GM18507 (cell line): ENCODE measurements around the gene PRAME.
"Not testable (repeated sequence)": the region's sequence is repeated elsewhere in the genome, so short reads cannot be mapped to it uniquely, and the experiment has no call there.

Experiments used
- DNase-seq: peaks from one replicate; pipeline ENCODE4 v3.0.0; 2011; ENCODE audit warnings: low read depth; ENCODE audit not compliant: insufficient read length; ENCODE audit errors: extremely low spot score
- FAIRE-seq: peaks from 2 replicates; lab custom pipeline; 2011; peaks lifted over from hg19 to GRCh38; lab: Jason Lieb, UNC

Gene PRAME

DNA sequence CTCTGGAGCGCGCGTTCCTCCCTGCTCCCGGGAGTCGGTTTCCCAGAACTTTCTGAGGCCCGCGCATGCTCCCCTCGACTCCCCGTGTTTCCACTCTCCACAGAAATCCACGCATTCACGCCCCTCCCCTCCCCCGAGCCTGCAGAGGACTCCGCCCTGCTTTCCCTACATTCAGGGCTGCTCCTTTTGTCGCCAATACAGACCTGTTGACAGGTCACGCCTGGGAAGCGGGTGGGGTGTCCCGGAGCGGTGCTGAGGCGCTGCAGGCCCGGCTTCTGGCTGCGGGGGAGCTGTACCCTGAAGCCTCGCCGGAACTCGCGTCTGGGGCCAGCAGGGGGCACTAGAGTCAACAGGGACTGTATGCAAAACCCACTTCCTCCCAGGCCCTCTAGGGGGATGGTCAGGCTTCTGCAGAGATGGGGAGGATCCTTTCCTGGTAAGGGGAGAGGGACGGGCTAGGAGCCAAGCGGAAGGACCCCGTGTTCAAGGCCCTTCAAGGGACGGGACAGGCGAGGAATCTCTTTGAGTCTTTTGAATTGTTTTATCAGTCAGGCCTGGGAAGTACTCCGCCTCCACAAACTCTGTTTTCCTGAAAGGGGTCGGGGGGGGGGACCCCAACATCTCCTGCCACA is at the start of gene PRAME:
PRAME (minus strand) TSS at position 294 of the 632 bp plus-strand sequence. CDS start 2,433 bp downstream, outside the sequence.
- FAIRE-seq (peak; percentile 74), DNase-seq (peak; percentile 77)

- FAIRE-seq, result not testable (repeated sequence)
Measured at GRCh38 chr22:22608022-22608421, 49.0 kb upstream of the PRAME start.

DNA sequence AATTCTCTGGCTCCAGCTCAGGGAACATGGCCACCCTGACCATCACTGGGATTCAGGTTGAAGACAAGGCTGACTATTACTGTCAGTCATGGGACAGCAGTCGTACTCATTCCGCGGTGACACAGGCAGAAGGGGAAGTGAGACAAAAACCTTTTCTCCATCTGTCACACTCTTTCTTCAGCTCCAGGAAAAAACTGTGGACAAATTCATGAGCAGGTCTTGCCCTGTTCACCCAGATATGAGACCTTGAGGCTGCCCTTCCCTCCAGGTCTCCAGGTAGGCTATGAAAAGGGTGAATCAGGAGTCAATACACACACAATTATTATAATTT is 46.0 kb upstream of the PRAME start:
- DNase-seq (no peak), FAIRE-seq (peak; percentile 85)

More at GRCh38 chr22:22608022-22608421, 49.0 kb upstream of the PRAME start:
- not testable (repeated sequence) for DNase-seq

DNA sequence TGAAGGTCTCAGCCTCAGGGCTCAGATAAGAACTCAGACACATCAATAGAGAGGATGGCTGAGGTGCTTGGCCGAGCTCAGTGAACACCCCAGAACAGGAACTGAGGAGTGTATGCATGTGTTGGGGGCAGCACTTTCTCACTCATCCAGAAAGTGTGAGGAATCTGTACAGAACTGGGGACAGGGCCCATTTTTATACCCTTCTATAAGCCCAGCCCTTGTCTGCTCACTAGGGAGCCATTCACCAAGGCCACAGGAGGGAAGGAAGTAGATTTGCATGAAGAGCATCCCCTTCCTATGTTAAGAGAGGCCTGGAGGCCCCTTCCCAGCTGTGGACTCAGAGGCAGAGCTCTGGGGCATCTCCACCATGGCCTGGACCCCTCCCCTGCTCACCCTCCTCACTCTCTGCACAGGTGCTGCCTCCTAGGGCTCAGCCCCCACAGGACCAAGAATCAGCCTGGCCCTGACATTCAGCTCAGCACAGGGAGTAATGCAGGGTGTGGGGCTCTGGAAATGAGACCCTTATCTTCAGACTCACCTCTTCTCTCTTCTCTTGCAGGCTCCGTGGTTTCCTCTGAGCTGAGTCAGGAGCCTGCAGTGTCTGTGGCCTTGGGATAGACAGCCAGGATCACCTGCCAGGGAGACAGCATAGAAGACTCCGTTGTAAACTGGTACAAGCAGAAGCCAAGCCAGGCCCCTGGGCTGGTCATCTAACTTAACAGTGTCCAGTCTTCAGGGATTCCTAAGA is 45.4 kb upstream of the PRAME start:
- FAIRE-seq, result peak; percentile 70
- DNase-seq, result no peak

- FAIRE-seq (no peak), DNase-seq (no peak)
Measured at GRCh38 chr22:22603470-22603947, 44.4 kb upstream of the PRAME start.

DNA sequence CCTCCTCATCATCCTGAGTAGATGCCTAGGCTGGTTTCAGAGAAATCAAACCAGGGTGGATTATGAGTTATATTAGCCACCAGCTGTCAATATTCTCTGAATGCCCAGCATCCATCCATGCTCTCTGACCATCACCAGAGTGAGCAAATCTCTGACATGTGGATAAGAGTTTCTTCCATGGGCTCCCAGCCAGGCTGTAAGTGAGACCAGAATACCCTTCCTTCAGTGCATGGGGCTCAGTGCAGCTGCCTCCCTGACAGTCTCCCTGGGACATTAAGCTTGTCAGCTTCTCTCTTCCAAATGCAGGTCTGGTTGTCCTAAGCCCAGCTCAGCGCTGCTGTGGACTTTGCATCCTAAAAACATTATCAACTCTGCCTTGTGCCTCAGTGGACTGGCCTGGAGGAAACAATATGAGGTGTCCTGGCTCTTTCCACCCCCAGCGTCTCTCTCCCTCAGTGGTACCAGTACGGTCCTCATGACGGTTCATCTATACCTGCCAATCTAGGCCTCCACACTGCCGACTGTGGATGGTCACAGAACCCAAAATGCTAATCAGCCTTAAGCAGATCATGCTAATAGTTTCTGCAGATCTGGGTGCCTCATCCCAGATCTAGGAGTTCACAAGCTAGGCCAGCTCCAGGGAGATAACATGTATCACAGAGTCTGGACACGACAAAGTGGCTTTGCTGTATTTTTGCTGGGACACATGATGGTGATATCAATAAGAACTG is 41.6 kb upstream of the PRAME start:
- FAIRE-seq (no peak), DNase-seq (no peak)

GRCh38 chr22:22599248-22599647 is 40.2 kb upstream of the PRAME start:
- DNase-seq, result no peak
- no peak for FAIRE-seq

GRCh38 chr22:22598144-22598543 is 39.1 kb upstream of the PRAME start:
- FAIRE-seq (no peak), DNase-seq (no peak)

DNA sequence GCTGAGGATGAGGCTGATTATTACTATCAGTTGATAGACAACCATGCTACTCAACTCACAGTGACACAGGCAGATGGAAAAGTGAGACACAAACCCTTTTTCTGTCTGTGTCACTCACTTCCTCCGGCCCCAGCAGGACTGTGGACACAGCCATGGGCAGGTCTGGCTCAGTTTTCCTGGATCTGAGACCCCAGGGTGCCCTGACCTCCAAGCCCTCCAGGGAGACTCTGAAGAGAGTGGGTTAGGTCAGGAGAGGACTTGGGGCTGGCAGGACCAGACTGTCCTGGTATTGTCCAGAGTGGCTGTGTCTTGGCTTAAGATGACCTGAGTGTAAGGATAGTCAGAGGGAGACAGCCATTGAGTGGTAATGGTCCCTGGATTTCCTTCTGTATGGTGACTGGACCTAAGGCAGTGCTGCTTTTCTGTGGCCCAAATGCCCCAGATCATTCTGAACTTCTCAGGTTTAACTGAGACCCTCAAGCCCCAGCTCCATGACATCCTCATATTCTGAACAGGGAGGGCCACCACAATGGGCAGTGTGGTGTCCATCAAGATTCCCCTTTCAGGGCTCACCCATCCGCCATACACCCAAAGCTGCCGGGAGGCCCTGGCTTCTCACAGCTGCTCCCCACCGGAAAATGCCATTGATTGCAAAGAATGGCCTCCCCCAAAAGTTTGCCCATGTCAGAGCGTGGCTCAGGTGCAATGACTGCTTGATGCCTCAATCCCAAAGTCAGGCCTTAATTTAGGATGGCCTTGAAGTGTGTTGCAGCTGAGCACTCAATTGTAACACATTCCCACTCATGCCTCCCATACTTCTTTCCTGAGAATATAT is 36.2 kb upstream of the PRAME start:
- FAIRE-seq (no peak), DNase-seq (no peak)

- DNase-seq, result peak; percentile 40
- FAIRE-seq, result peak; percentile 92
Measured at GRCh38 chr22:22593964-22594656, 35.0 kb upstream of the PRAME start.

DNA sequence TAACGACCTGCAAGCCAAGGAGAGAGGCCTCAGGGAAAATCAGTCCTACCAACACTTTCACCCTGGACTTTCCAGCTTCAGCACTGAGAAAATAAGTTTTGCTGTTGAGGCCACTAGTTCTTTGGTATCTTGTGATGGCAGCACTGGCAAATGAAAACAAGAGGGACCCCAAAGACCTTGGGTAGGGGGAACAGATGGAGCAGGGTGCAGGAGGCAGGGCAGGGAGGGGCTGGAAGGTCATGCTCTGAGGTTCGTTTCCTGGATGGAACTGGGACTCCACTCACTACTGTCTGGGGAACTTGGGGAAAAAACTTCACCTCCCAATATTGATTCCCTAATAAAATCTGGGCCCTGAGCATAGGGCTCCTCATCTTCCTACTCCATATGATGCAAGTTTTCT is 34.2 kb upstream of the PRAME start:
- FAIRE-seq, result no peak
- DNase-seq, result no peak

DNA sequence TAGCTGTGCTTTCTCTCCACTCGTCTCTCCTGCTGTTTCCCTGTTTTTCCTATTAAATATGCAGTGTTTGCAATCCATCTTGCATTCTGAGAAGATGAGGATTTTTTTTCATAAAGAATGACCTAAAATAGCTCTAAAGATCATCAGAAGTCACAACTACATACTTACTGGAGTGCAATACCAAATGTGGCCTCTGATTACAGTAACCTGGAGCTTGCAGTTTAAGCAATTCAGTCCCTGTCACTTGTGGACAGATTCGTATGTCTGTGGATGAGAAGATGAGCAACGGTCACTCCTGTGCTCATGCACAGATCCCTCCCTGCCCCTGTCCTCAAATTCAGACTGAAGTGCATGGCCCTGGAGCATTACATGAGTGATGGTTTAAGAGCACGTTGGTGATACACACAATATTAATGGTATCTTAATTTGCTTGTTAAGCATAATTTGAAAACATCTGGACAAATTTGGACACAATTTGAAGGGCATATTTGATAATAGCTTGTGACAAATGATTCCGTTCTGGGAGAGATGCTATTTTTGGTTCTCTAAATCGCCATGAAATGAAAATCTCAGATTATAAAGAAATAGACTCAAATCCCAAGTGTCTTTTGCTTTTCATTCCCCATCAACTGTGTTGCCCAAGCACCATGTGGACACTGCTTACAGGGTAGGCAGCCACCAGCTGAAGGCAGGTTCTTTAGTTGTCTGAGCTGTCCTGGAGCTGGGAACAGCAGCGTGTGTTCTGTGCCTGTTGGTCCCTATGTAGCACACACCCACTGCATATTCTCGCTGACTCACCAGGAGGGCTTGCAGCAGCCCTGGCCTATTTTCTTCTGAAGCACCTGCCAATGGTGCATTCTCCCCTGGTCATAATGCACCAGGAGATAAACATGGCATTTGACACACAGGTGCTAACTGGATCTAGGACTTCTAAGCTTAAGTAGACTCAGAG is 32.6 kb upstream of the PRAME start:
- FAIRE-seq (no peak), DNase-seq (no peak)

DNA sequence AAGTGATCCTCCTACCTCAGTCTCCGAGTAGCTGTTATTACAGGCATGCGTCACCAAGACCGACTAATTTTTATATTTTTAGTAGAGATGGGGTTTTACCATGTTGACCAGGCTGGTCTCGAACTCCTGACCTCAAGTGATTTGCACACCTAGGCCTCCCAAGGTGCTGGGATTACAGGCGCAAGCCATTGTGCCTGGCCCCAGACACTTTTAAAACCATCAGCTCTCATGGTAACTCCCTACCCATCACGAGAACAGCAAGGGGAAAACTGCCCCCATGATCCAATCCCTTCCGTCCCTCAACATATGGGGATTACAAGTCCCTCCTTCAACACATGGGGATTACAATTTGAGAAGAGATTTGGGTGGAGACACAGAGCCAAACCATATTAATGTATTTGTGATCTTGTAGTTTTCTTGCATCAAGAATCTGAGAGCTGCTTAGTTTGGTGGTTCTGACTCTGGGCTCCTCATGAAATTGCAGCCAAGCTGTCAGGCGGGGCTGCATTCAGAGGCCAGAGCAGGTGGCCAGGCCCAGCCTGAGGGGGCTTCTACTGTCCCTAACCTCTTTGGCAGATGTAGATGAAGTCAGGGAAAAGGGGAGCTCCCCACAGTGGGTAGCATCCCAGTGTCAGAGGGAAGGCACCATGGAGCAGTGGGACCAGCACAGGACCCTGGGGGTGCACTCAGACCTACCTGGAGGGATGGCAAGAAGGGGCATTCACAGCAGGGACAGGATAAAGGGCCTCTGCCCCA is 31.2 kb upstream of the PRAME start:
- DNase-seq (no peak), FAIRE-seq (no peak)

GRCh38 chr22:22588485-22589164 is 29.6 kb upstream of the PRAME start:
- DNase-seq, result no peak
- no peak for FAIRE-seq

GRCh38 chr22:22587577-22588188 is 28.6 kb upstream of the PRAME start:
- FAIRE-seq, result no peak

GRCh38 chr22:22584722-22585121 is 25.7 kb upstream of the PRAME start:
- FAIRE-seq (no peak), DNase-seq (no peak)

More at GRCh38 chr22:22587577-22588188, 28.6 kb upstream of the PRAME start:
- no peak for DNase-seq
